ENCODE data around the gene SDC4.

The SDC4 gene

DNA sequence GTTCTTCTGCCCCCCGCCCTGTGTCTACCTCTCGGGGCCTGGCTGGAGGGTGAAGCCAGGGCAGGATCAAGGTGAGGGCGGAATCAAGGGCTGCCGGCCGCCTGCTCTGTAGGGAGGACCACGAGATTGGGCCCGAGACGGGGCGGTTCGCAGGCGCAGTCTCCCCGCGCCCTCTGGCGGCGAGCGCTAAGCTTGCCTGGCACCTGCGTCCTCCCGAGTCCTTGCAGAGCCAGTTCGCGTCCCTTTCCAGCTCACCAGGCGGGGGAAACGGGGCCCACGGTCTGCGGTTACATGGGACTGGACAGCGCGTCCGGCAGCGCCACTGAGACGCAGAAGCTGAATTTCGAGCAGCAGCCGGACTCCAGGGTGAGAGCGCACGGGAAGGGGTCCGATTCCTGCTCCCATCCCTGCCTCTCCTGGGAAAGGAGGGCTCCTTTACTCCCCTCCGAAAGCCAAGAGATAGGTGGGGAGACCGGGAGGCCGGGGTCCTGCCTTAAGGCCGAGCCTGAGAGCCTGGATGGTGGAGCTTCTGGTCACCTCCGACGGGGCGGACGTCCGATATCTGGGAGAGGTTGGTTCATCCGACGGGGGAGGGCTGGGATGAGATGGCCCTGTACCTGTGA is 36.5 kb downstream of the SDC4 start:
- Mint-ChIP-seq H3K27me3 (ENCODE audit: low read depth, poor library complexity) (peaks cover 73% of the 10 kb centered on the region), H3K4me3 (no peak overlapping the region), H3K9me3 (no peaks in the 10 kb centered on the region), H3K4me1 (peaks cover 31% of the 10 kb centered on the region), H3K27ac (no peak overlapping the region), H3K36me3 (ENCODE audit: low read depth) (no peaks in the 10 kb centered on the region)
- TF ChIP-seq, protein P1, sequence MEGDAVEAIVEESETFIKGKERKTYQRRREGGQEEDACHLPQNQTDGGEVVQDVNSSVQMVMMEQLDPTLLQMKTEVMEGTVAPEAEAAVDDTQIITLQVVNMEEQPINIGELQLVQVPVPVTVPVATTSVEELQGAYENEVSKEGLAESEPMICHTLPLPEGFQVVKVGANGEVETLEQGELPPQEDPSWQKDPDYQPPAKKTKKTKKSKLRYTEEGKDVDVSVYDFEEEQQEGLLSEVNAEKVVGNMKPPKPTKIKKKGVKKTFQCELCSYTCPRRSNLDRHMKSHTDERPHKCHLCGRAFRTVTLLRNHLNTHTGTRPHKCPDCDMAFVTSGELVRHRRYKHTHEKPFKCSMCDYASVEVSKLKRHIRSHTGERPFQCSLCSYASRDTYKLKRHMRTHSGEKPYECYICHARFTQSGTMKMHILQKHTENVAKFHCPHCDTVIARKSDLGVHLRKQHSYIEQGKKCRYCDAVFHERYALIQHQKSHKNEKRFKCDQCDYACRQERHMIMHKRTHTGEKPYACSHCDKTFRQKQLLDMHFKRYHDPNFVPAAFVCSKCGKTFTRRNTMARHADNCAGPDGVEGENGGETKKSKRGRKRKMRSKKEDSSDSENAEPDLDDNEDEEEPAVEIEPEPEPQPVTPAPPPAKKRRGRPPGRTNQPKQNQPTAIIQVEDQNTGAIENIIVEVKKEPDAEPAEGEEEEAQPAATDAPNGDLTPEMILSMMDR (IDR thresholded peaks at IDR 0.05): peak; percentile 77
- peak; percentile 81 for DNase-seq

GRCh38 chr20:45309075-45309474 is 39.1 kb downstream of the SDC4 start:
- DNase-seq: no peak
- TF ChIP-seq, protein P1 (IDR thresholded peaks at IDR 0.05): no peak
- H3K27me3 Mint-ChIP-seq (ENCODE audit: low read depth, poor library complexity): peaks cover 73% of the 10 kb centered on the region
- no peak overlapping the region for H3K4me3 Mint-ChIP-seq
- H3K4me1 Mint-ChIP-seq: peaks cover 31% of the 10 kb centered on the region
- no peak overlapping the region for H3K27ac Mint-ChIP-seq
- H3K36me3 Mint-ChIP-seq (ENCODE audit: low read depth): no peaks in the 10 kb centered on the region
- H3K9me3 Mint-ChIP-seq: no peaks in the 10 kb centered on the region

- Mint-ChIP-seq H3K4me1 (peaks cover 39% of the 10 kb centered on the region), H3K36me3 (ENCODE audit: low read depth) (no peaks in the 10 kb centered on the region), H3K27ac (no peak within 1 kb of the TSS), H3K4me3 (no peak within 1 kb of the TSS), H3K9me3 (peaks cover 6% of the 10 kb centered on the region), H3K27me3 (ENCODE audit: low read depth, poor library complexity) (peaks cover 72% of the 10 kb centered on the region)
- no peak for DNase-seq
- TF ChIP-seq, protein P1 (IDR thresholded peaks at IDR 0.05): no peak
These were observed 40.0 kb downstream of the SDC4 start, which contains the start of gene MATN4 for GRCh38 chr20:45308117-45308778. MATN4 (minus strand) TSS chr20:45308299; CDS start chr20:45305582, 2,717 bp downstream.

- Mint-ChIP-seq H3K4me1 (peaks cover 39% of the 10 kb centered on the region), H3K4me3 (no peak overlapping the region), H3K27me3 (ENCODE audit: low read depth, poor library complexity) (peaks cover 66% of the 10 kb centered on the region), H3K27ac (no peak overlapping the region), H3K36me3 (ENCODE audit: low read depth) (no peaks in the 10 kb centered on the region), H3K9me3 (peaks cover 6% of the 10 kb centered on the region)
- peak; percentile 56 for DNase-seq
- TF ChIP-seq, protein P1 (IDR thresholded peaks at IDR 0.05): no peak
These were observed 41.1 kb downstream of the SDC4 start for GRCh38 chr20:45307076-45307640.

- Mint-ChIP-seq H3K9me3 (peaks cover 6% of the 10 kb centered on the region), H3K27ac (no peak within 1 kb of the TSS), H3K27me3 (ENCODE audit: low read depth, poor library complexity) (peaks cover 60% of the 10 kb centered on the region), H3K4me3 (no peak within 1 kb of the TSS), H3K36me3 (ENCODE audit: low read depth) (no peaks in the 10 kb centered on the region), H3K4me1 (peaks cover 36% of the 10 kb centered on the region)
- peak; percentile 64 for DNase-seq
- TF ChIP-seq, protein P1 (IDR thresholded peaks at IDR 0.05): peak; percentile 82
These were observed 41.7 kb downstream of the SDC4 start, which contains the start of gene RBPJL for GRCh38 chr20:45306431-45306982. RBPJL (plus strand) TSS chr20:45306840; CDS start chr20:45306923, 83 bp downstream.

Measured in nephron progenitor cell (in vitro differentiated cells).